ENCODE measurements around the gene CDC42EP4.

The CDC42EP4 gene

DNA sequence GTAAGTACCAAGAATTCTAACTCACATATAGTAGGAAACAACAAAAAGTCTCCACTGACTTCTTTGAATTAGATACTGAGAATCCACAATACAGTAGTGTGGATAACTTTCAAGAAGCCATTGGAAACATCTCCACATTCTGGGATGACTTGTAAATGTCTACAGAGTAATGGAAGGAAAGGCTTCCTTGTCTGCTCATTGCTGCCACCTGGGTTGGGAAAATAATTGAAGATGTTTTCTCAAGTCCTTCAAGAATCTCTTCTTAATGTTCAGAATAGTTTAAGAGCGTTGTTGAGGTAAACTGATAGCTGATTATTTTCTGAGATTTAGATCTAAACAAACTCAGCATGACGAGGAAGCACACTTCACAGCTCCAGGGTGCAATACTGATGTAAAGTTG lies 64.1 kb downstream of the CDC42EP4 start:
- no peak for DNase-seq

DNA sequence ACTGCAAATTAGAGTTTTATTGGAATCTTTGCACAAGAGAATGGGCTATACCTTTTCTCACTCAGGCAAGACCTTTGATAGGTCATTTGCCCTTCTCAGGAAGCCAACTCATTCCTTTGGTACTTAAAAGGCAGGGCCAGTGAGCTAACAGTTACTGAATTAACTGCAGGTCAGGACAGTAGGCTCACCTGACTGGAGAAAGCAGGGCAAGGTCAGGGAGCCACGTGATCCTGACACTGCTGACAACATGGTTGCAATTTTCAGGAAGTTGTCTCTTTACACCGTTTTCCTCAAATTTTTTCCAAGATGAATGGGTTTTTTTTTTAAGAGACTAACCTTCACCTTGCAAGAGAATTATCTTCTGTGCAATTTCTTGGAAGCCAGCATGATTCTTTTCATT lies 71.2 kb downstream of the CDC42EP4 start:
- no peak for DNase-seq

DNA sequence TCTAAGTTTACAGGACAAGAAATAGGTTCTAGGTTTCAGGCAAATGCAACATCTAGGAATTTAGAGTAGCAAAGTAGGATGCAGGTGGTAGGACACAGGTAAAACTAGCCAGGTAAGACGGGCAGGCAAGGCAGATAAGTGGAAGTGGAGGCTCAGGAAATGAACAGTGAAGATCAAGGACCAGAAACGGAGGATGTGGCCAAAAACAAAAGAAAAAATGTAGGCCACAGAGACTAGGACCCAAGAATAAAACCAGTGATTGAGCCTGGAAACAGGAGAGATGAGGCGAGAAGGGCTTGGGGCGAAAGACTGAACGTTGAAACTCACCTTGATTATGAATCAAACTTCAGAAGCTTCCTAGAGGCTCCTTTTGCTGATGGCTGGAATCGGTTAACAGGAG lies 74.1 kb downstream of the CDC42EP4 start:
- DNase-seq, result no peak

DNA sequence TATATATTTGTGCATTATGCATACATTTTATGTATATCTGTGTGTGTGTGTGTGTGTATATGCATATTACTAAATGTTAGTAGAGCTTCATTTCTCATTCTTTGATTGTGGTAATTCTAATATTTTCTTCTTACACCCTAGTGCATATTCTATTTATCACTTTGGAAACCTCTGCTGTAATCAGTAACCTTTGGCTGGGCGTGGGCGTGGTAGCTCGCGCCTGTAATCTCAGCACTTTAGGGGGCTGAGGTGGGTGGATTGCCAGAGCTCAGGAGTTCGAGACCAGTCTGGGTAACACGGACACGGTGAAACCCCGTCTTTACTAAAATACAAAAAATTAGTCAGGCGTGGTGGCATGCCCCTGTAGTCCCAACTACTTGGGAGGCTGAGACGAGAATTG lies 77.1 kb downstream of the CDC42EP4 start:
- no peak for DNase-seq

Data from hippocampal formation (tissue), 2 donors.